Epithelial cell of esophagus (primary cell): ENCODE measurements around the gene GAGE12D.
"Not testable (repeated sequence)": the region's sequence is repeated elsewhere in the genome, so short reads cannot be mapped to it uniquely, and the experiment has no call there.

Experiments used
- DNase-seq: peaks from one replicate; pipeline ENCODE4 v3.0.0; 2010; ENCODE audit warnings: low read depth
- H3K4me3 ChIP-seq: 2 replicates; pipeline ENCODE4 v1.5.1; 2011; ENCODE audit warnings: mild to moderate bottlenecking, low read length, control low read depth

Gene GAGE12D, protein sequence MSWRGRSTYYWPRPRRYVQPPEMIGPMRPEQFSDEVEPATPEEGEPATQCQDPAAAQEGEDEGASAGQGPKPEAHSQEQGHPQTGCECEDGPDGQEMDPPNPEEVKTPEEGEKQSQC

DNA sequence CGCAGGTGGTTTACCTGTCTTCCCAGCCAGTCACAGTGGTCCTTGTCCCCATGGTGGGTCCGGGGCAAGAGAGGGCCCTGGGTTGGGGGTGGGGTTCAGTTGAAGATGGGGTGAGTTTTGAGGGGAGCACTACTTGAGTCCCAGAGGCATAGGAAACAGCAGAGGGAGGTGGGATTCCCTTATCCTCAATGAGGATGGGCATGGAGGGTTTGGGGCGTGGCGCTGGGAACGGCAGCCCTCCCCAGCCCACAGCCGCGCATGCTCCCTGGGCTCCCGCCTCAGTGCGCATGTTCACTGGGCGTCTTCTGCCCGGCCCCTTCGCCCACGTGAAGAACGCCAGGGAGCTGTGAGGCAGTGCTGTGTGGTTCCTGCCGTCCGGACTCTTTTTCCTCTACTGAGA is at the start of gene GAGE12D:
Gene GAGE12D (plus strand): TSS at position 301 of the 400 bp plus-strand sequence. CDS start 1,155 bp downstream, outside the sequence.
- H3K4me3 ChIP-seq, DNase-seq: not testable (repeated sequence)

GRCh38 chrX:49531877-49532276 is 9.7 kb upstream of the GAGE12D start, which contains the start of gene GAGE12C:
Gene GAGE12C, plus strand, starts transcription at chrX:49532177. Its CDS starts 1,155 bp downstream, at chrX:49533332.
- not testable (repeated sequence) for H3K4me3 ChIP-seq

DNA sequence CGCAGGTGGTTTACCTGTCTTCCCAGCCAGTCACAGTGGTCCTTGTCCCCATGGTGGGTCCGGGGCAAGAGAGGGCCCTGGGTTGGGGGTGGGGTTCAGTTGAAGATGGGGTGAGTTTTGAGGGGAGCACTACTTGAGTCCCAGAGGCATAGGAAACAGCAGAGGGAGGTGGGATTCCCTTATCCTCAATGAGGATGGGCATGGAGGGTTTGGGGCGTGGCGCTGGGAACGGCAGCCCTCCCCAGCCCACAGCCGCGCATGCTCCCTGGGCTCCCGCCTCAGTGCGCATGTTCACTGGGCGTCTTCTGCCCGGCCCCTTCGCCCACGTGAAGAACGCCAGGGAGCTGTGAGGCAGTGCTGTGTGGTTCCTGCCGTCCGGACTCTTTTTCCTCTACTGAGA is 9.5 kb downstream of the GAGE12D start, which contains the start of gene GAGE12E:
Gene GAGE12E (plus strand): TSS at position 301 of the 400 bp plus-strand sequence. CDS start 1,155 bp downstream, outside the sequence.
- DNase-seq, H3K4me3 ChIP-seq: not testable (repeated sequence)

More at GRCh38 chrX:49531877-49532276, 9.7 kb upstream of the GAGE12D start, which contains the start of gene GAGE12C:
- DNase-seq, result not testable (repeated sequence)

DNA sequence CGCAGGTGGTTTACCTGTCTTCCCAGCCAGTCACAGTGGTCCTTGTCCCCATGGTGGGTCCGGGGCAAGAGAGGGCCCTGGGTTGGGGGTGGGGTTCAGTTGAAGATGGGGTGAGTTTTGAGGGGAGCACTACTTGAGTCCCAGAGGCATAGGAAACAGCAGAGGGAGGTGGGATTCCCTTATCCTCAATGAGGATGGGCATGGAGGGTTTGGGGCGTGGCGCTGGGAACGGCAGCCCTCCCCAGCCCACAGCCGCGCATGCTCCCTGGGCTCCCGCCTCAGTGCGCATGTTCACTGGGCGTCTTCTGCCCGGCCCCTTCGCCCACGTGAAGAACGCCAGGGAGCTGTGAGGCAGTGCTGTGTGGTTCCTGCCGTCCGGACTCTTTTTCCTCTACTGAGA is 19.0 kb downstream of the GAGE12D start, which contains the start of gene GAGE12F:
Gene GAGE12F (plus strand): TSS at position 301 of the 400 bp plus-strand sequence. CDS start 1,155 bp downstream, outside the sequence.
- H3K4me3 ChIP-seq, DNase-seq: not testable (repeated sequence)

- not testable (repeated sequence) for H3K4me3 ChIP-seq, DNase-seq
These were observed 27.2 kb downstream of the GAGE12D start for GRCh38 chrX:49568728-49569127.

GRCh38 chrX:49569152-49569551 is 27.6 kb downstream of the GAGE12D start:
- not testable (repeated sequence) for DNase-seq, H3K4me3 ChIP-seq

DNA sequence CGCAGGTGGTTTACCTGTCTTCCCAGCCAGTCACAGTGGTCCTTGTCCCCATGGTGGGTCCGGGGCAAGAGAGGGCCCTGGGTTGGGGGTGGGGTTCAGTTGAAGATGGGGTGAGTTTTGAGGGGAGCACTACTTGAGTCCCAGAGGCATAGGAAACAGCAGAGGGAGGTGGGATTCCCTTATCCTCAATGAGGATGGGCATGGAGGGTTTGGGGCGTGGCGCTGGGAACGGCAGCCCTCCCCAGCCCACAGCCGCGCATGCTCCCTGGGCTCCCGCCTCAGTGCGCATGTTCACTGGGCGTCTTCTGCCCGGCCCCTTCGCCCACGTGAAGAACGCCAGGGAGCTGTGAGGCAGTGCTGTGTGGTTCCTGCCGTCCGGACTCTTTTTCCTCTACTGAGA is 28.6 kb downstream of the GAGE12D start, which contains the start of gene GAGE12G:
Gene GAGE12G (plus strand): TSS at position 301 of the 400 bp plus-strand sequence. CDS start 1,155 bp downstream, outside the sequence.
- H3K4me3 ChIP-seq, DNase-seq: not testable (repeated sequence)

DNA sequence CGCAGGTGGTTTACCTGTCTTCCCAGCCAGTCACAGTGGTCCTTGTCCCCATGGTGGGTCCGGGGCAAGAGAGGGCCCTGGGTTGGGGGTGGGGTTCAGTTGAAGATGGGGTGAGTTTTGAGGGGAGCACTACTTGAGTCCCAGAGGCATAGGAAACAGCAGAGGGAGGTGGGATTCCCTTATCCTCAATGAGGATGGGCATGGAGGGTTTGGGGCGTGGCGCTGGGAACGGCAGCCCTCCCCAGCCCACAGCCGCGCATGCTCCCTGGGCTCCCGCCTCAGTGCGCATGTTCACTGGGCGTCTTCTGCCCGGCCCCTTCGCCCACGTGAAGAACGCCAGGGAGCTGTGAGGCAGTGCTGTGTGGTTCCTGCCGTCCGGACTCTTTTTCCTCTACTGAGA is 38.1 kb downstream of the GAGE12D start, which contains the start of gene GAGE12H:
Gene GAGE12H (plus strand): TSS at position 301 of the 400 bp plus-strand sequence. CDS start 1,155 bp downstream, outside the sequence.
- not testable (repeated sequence) for DNase-seq, H3K4me3 ChIP-seq

- not testable (repeated sequence) for DNase-seq, H3K4me3 ChIP-seq
These were observed 47.7 kb downstream of the GAGE12D start, which contains the start of gene GAGE2A for GRCh38 chrX:49589196-49589595. Gene GAGE2A, plus strand, starts transcription at chrX:49589496. Its CDS starts 1,155 bp downstream, at chrX:49590651.

- H3K4me3 ChIP-seq, DNase-seq: not testable (repeated sequence)
These were observed 48.4 kb downstream of the GAGE12D start for GRCh38 chrX:49589769-49590478.

DNA sequence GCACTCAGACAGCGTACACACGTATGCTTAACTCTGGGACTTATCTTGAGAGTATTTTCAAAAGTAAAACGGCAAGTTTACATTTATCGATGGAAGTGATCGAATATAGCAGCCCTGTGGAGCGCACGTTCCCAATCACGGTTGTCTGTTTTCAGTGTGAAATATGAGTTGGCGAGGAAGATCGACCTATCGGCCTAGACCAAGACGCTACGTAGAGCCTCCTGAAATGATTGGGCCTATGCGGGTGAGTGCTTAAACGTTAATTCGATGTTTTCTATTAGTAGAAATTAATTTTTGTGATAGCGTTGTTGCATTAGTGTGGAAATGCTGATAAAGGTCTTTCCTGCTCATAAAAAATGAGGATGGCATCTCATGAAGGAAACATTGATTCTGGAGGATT is 49.0 kb downstream of the GAGE12D start:
- not testable (repeated sequence) for H3K4me3 ChIP-seq, DNase-seq
